Liver (tissue), 9 donors: ENCODE data around the gene FOLR3. TPM values are rescaled to one million over a fixed set of nuclear protein-coding genes. Genes with fewer than 3 reads are reported as not detected.

ENCODE experiments used
- DNase-seq: peaks from one replicate; pipeline ENCODE4 v3.0.0-alpha.2; 2017; ENCODE audit warnings: low spot score
- H3K27ac ChIP-seq, 2 donors: one replicate each; pipeline ENCODE4 v1.7.0; 2013; ENCODE audit warnings: inconsistent platforms in 2 of 2, low read length in 2 of 2, control low read depth in 1 of 2, low read depth in 1 of 2, mild to moderate bottlenecking in 1 of 2
- H3K27me3 ChIP-seq, 4 donors: one replicate each; pipeline versions ENCODE4 v1.6.1 to v1.7.0; 2013; ENCODE audit warnings: low read length in 3 of 4, inconsistent platforms in 1 of 4, mild to moderate bottlenecking in 1 of 4, moderate library complexity in 1 of 4; ENCODE audit not compliant: control insufficient read depth in 4 of 4, insufficient read depth in 4 of 4
- H3K36me3 ChIP-seq, 4 donors: one replicate each; pipeline versions ENCODE4 v1.6.1 to v1.7.0; 2013; ENCODE audit warnings: low read length in 3 of 4, mild to moderate bottlenecking in 3 of 4, low read depth in 1 of 4, moderate library complexity in 1 of 4; ENCODE audit not compliant: control insufficient read depth in 4 of 4, insufficient read depth in 3 of 4
- H3K4me1 ChIP-seq, 4 donors: one replicate each; pipeline versions ENCODE4 v1.6.1 to v1.7.0; 2013; ENCODE audit warnings: low read length in 3 of 4, mild to moderate bottlenecking in 3 of 4, moderate library complexity in 1 of 4; ENCODE audit not compliant: control insufficient read depth in 4 of 4, insufficient read depth in 4 of 4
- H3K4me3 ChIP-seq, 3 donors: one replicate each; pipeline versions ENCODE4 v1.6.1 to v1.7.0; 2013; ENCODE audit warnings: low read length in 3 of 3, control low read depth in 1 of 3, low read depth in 1 of 3, mild to moderate bottlenecking in 1 of 3
- H3K9ac ChIP-seq, 2 donors: one replicate each; pipeline ENCODE4 v1.7.0; 2013; ENCODE audit warnings: low read length in 2 of 2, mild to moderate bottlenecking in 2 of 2, moderate library complexity in 2 of 2, control low read depth in 1 of 2, low read depth in 1 of 2
- H3K9me3 ChIP-seq, 4 donors: one replicate each; pipeline versions ENCODE4 v1.6.1 to v1.7.0; 2013; ENCODE audit warnings: low read length in 3 of 4; ENCODE audit not compliant: control insufficient read depth in 4 of 4
- CTCF ChIP-seq: fragments of 150-350 bp; IDR thresholded peaks from 2 replicates; pipeline ENCODE4 v1.5.1; 2017; ENCODE audit warnings: improper control_type of control experiment, low read depth, low read length; ENCODE audit not compliant: missing input control
- EGR1 ChIP-seq, 2 donors: IDR thresholded peaks; 2 replicates each; pipeline ENCODE4 v1.6.1; 2016 to 2018; ENCODE audit warnings: antibody characterized with exemption in 2 of 2, low read depth in 2 of 2
- FOXA1 ChIP-seq: IDR thresholded peaks from 2 replicates; pipeline ENCODE4 v1.6.1; 2016; ENCODE audit warnings: antibody characterized with exemption
- GABPA ChIP-seq, 2 donors: IDR thresholded peaks in 1 of 2; conservative IDR thresholded peaks in 1 of 2; 2 replicates each; pipeline ENCODE4 v1.6.1; 2016; ENCODE audit warnings: antibody characterized with exemption in 2 of 2, mild to moderate bottlenecking in 1 of 2, moderate library complexity in 1 of 2
- HNF4A ChIP-seq, 2 donors: conservative IDR thresholded peaks; 2 replicates each; pipeline ENCODE4 v1.6.1; 2016; ENCODE audit warnings: antibody characterized with exemption in 2 of 2, mild to moderate bottlenecking in 2 of 2
- HNF4G ChIP-seq: IDR thresholded peaks from 2 replicates; pipeline ENCODE4 v1.6.1; 2016; ENCODE audit warnings: antibody characterized with exemption
- JUND ChIP-seq, 2 donors: IDR thresholded peaks; 2 replicates each; pipeline ENCODE4 v1.6.1; 2016; ENCODE audit warnings: antibody characterized with exemption in 2 of 2
- MAX ChIP-seq: IDR thresholded peaks from 2 replicates; pipeline ENCODE4 v1.6.1; 2016; ENCODE audit warnings: antibody characterized with exemption
- NR2F2 ChIP-seq: IDR thresholded peaks from 2 replicates; pipeline ENCODE4 v1.6.1; 2016; ENCODE audit warnings: antibody characterized with exemption
- RAD21 ChIP-seq, 2 donors: IDR thresholded peaks; 2 replicates each; pipeline ENCODE4 v1.6.1; 2016; ENCODE audit warnings: antibody characterized with exemption in 2 of 2, mild to moderate bottlenecking in 2 of 2
- RXRA ChIP-seq, 2 donors: IDR thresholded peaks; 2 replicates each; pipeline ENCODE4 v1.6.1; 2017 to 2018; ENCODE audit warnings: antibody characterized with exemption in 2 of 2, mild to moderate bottlenecking in 1 of 2
- SP1 ChIP-seq: IDR thresholded peaks from 2 replicates; pipeline ENCODE4 v1.6.1; 2018; ENCODE audit warnings: antibody characterized with exemption, mild to moderate bottlenecking
- TAF1 ChIP-seq: conservative IDR thresholded peaks from 2 replicates; pipeline ENCODE4 v1.6.1; 2016; ENCODE audit warnings: antibody characterized with exemption, mild to moderate bottlenecking
- YY1 ChIP-seq: IDR thresholded peaks from 2 replicates; pipeline ENCODE4 v1.6.1; 2016; ENCODE audit warnings: antibody characterized with exemption, mild to moderate bottlenecking
- WGBS: extraction: QIAGEN DNeasy Blood & Tissue Kit; methylation state at CpG from one replicate; pipeline ENCODE4 v1.1.7; 2013; 5-methylcytosine and 5-hydroxymethylcytosine counted together
- polyA plus RNA-seq, 2 donors: library from polyadenylated mRNA; stranded (reverse) in 1 of 2; unstranded in 1 of 2; fragments of 200-250 nt in 1 of 2; fragments of >200 nt in 1 of 2; fragmentation: Nextera tagmentation in 1 of 2; extraction: Ambion mirVana in 1 of 2; gene quantifications; one replicate each; pipeline versions ENCODE4 v1.2.1 to v1.2.3, GENCODE V29; 2013 to 2015
- total RNA-seq, 2 donors: library from RNA; depleted of rRNA; stranded (reverse); fragments of >200 nt; gene quantifications; one replicate each; pipeline ENCODE4 v1.2.3, GENCODE V29; 2014
- TF ChIP-seq, protein P1 (sequence below): IDR thresholded peaks from 2 replicates; pipeline ENCODE4 v1.6.1; 2016; ENCODE audit warnings: antibody characterized with exemption
- TF ChIP-seq, protein P2 (sequence below): IDR thresholded peaks from 2 replicates; pipeline ENCODE4 v1.6.1; 2016; ENCODE audit warnings: antibody characterized with exemption
- TF ChIP-seq, protein P3 (sequence below): IDR thresholded peaks from 2 replicates; pipeline ENCODE4 v1.6.1; 2016; ENCODE audit warnings: antibody characterized with exemption, mild to moderate bottlenecking
- donor health status: healthy.
- donor health status: healthy.
- donor health status: healthy.
- donor health status: healthy.
- donor health status: healthy.

FOLR3 gene
- total and polyA plus RNA-seq, 4 donors: 0.31 to 2.1 (median 0.86) TPM; not detected in 1

- DNase-seq: no peak
- no peak overlapping the region for H3K27ac ChIP-seq
- no peaks in the 10 kb centered on the region for H3K36me3 ChIP-seq
- no peak overlapping the region for H3K4me3 ChIP-seq
- no peaks in the 10 kb centered on the region for H3K27me3 ChIP-seq
- no peak overlapping the region for H3K9ac ChIP-seq
- no peaks in the 10 kb centered on the region for H3K4me1 ChIP-seq
- WGBS: 78% methylated on average over 12 of the region's 12 CpGs
- TF ChIP-seq YY1 (no peak), GABPA (IDR thresholded peaks at IDR 0.05 in 1 of 2, conservative IDR thresholded peaks at IDR 0.05 in 1 of 2) (no peak), TAF1 (no peak), JUND (IDR thresholded peaks at IDR 0.05) (no peak), HNF4G (no peak), CTCF (no peak), NR2F2 (no peak), HNF4A (conservative IDR thresholded peaks at IDR 0.05) (no peak), EGR1 (IDR thresholded peaks at IDR 0.05; ENCODE audit: low read depth in 2 of 2) (no peak), SP1 (no peak)
- TF ChIP-seq, protein P1, sequence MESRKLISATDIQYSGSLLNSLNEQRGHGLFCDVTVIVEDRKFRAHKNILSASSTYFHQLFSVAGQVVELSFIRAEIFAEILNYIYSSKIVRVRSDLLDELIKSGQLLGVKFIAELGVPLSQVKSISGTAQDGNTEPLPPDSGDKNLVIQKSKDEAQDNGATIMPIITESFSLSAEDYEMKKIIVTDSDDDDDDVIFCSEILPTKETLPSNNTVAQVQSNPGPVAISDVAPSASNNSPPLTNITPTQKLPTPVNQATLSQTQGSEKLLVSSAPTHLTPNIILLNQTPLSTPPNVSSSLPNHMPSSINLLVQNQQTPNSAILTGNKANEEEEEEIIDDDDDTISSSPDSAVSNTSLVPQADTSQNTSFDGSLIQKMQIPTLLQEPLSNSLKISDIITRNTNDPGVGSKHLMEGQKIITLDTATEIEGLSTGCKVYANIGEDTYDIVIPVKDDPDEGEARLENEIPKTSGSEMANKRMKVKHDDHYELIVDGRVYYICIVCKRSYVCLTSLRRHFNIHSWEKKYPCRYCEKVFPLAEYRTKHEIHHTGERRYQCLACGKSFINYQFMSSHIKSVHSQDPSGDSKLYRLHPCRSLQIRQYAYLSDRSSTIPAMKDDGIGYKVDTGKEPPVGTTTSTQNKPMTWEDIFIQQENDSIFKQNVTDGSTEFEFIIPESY: no peak
- TF ChIP-seq, protein P2, sequence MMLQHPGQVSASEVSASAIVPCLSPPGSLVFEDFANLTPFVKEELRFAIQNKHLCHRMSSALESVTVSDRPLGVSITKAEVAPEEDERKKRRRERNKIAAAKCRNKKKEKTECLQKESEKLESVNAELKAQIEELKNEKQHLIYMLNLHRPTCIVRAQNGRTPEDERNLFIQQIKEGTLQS: no peak
- TF ChIP-seq, protein P3, sequence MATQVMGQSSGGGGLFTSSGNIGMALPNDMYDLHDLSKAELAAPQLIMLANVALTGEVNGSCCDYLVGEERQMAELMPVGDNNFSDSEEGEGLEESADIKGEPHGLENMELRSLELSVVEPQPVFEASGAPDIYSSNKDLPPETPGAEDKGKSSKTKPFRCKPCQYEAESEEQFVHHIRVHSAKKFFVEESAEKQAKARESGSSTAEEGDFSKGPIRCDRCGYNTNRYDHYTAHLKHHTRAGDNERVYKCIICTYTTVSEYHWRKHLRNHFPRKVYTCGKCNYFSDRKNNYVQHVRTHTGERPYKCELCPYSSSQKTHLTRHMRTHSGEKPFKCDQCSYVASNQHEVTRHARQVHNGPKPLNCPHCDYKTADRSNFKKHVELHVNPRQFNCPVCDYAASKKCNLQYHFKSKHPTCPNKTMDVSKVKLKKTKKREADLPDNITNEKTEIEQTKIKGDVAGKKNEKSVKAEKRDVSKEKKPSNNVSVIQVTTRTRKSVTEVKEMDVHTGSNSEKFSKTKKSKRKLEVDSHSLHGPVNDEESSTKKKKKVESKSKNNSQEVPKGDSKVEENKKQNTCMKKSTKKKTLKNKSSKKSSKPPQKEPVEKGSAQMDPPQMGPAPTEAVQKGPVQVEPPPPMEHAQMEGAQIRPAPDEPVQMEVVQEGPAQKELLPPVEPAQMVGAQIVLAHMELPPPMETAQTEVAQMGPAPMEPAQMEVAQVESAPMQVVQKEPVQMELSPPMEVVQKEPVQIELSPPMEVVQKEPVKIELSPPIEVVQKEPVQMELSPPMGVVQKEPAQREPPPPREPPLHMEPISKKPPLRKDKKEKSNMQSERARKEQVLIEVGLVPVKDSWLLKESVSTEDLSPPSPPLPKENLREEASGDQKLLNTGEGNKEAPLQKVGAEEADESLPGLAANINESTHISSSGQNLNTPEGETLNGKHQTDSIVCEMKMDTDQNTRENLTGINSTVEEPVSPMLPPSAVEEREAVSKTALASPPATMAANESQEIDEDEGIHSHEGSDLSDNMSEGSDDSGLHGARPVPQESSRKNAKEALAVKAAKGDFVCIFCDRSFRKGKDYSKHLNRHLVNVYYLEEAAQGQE: no peak
- H3K9me3 ChIP-seq: no peaks in the 10 kb centered on the region
Observed at GRCh38 chr11:72138821-72139390, 3.4 kb downstream of the FOLR3 start.

DNA sequence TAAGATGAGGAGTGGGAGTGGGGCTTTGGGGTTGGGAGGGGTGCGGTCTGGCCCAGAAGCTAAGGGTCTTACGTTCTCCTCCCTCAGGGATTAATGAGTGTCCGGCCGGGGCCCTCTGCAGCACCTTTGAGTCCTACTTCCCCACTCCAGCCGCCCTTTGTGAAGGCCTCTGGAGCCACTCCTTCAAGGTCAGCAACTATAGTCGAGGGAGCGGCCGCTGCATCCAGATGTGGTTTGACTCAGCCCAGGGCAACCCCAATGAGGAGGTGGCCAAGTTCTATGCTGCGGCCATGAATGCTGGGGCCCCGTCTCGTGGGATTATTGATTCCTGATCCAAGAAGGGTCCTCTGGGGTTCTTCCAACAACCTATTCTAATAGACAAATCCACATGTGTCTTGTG, 4.0 kb downstream of the FOLR3 start:
- TF ChIP-seq GABPA (IDR thresholded peaks at IDR 0.05 in 1 of 2, conservative IDR thresholded peaks at IDR 0.05 in 1 of 2) (no peak), MAX (no peak), HNF4A (conservative IDR thresholded peaks at IDR 0.05) (no peak), HNF4G (no peak), FOXA1 (no peak), JUND (IDR thresholded peaks at IDR 0.05) (no peak), TAF1 (no peak), RAD21 (IDR thresholded peaks at IDR 0.05) (no peak), EGR1 (IDR thresholded peaks at IDR 0.05; ENCODE audit: low read depth in 2 of 2) (no peak), RXRA (IDR thresholded peaks at IDR 0.05) (no peak)
- TF ChIP-seq, protein P3: no peak
- WGBS: 96% methylated on average over 11 of the region's 11 CpGs
- Histone ChIP-seq H3K4me1 (no peaks in the 10 kb centered on the region), H3K4me3 (no peak overlapping the region), H3K27me3 (no peaks in the 10 kb centered on the region), H3K27ac (no peak overlapping the region), H3K9me3 (no peaks in the 10 kb centered on the region), H3K36me3 (no peaks in the 10 kb centered on the region), H3K9ac (no peak overlapping the region)
- no peak for DNase-seq
